ENCODE results near the gene PEX3.

GRCh38 chr6:143451531-143451930 is 926 bp downstream of the PEX3 start:
- TF ChIP-seq CTCF (IDR thresholded peaks at IDR 0.05 in 4 of 5, conservative IDR thresholded peaks at IDR 0.05 in 1 of 5) (no peak), POLR2A (IDR thresholded peaks at IDR 0.05) (no peak)

Measured in gastrocnemius medialis (tissue), 4 donors.